SK-N-SH treated with all-trans-retinoic acid at 6 μM for 48 hours (cell line): ENCODE data around the gene EDA.

Experiments used
- OSR1 ChIP-seq: fragments of 250-450 bp; sonication (Bioruptor Pico); IDR thresholded peaks from 2 replicates; pipeline ENCODE4 v1.8.0; 2022; ENCODE audit warnings: moderate library complexity, mild to moderate bottlenecking, inconsistent platforms
- TF ChIP-seq, protein P1 (sequence below): fragments of 250-450 bp; sonication (Bioruptor Pico); IDR thresholded peaks from 2 replicates; pipeline ENCODE4 v1.5.1; 2020; ENCODE audit warnings: low read depth, mild to moderate bottlenecking, moderate library complexity

DNA sequence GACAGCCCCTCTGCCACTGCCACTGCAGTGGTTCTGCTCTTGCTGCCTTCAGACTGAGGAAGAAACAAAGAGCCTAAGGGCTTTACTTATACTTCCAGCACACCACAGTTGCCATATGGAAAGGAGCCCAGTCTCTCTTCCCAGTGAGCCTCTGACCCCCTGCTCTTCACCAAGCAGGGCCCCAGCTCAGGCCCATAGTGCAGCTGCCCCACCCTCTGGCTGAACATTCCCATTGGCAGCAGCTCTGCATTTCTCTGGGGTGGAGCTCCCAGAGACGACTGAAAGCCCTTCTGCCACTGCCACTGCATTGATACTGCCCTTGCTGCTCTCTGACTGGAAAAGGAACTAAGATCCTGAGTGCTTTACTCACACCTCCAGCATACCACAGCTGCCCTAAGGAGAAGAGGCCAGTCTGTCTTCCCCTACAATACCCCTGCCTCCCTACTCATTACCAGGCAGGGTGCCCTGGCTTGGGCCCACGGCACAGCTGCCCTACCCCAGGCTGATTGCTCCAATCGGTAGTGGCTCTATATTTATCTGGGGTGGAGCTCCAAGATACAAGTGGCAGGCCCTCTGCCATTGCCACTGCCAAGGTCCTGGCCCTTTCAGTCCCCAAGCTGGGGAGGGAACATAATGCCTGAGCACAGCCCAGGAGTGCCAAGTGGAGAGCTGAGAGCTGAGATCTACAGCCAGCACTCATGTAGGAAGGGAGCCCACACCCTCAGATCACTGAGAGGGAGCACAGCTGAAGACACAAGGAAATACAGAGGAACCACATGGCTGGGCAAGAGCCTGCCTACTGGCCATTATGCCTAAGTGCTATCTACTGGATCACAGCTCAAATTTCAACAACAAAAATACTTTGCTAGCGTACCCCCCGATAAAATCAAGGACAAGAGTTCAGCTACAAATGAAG, 397.8 kb downstream of the EDA start:
- TF ChIP-seq, protein P1, sequence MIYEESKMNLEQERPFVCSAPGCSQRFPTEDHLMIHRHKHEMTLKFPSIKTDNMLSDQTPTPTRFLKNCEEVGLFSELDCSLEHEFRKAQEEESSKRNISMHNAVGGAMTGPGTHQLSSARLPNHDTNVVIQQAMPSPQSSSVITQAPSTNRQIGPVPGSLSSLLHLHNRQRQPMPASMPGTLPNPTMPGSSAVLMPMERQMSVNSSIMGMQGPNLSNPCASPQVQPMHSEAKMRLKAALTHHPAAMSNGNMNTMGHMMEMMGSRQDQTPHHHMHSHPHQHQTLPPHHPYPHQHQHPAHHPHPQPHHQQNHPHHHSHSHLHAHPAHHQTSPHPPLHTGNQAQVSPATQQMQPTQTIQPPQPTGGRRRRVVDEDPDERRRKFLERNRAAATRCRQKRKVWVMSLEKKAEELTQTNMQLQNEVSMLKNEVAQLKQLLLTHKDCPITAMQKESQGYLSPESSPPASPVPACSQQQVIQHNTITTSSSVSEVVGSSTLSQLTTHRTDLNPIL (CRISPR knock-in tag) = no peak
- no peak for TF ChIP-seq OSR1 (CRISPR knock-in tag)
